ENCODE results near the gene PTGES3.

GRCh38 chr12:56720731-56721151, 32.7 kb upstream of the PTGES3 start:
- no peak for TF ChIP-seq EZH2phosphoT487 (IDR thresholded peaks at IDR 0.05; ENCODE audit: borderline replicate concordance)
- no peak for TF ChIP-seq CTCF (conservative IDR thresholded peaks at IDR 0.05; ENCODE audit: low read length)
